ENCODE measurements around the gene MAP3K5.
"Not testable (repeated sequence)": the region's sequence is repeated elsewhere in the genome, so short reads cannot be mapped to it uniquely, and the experiment has no call there.

MAP3K5 gene

DNA sequence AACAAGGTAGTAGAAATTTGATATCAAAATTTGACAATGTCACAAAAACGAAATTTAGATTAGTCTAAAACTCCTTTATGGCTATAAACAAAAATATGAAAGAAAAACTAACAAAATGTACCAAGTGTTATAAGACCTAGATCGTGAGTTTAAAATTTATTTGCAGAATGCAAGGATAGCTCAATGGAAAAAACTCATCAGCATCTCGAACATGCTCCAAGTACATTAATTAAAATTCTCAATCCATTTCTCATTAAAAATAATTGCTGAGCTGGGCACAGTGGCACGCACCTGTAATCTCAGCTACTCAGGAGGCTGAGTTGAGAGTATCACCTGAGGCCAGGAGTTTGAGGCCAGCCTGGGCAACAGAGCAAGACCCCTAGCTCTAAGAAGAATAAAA is 70.8 kb downstream of the MAP3K5 start:
- DNase-seq (ENCODE audit: low spot score), result no peak

DNA sequence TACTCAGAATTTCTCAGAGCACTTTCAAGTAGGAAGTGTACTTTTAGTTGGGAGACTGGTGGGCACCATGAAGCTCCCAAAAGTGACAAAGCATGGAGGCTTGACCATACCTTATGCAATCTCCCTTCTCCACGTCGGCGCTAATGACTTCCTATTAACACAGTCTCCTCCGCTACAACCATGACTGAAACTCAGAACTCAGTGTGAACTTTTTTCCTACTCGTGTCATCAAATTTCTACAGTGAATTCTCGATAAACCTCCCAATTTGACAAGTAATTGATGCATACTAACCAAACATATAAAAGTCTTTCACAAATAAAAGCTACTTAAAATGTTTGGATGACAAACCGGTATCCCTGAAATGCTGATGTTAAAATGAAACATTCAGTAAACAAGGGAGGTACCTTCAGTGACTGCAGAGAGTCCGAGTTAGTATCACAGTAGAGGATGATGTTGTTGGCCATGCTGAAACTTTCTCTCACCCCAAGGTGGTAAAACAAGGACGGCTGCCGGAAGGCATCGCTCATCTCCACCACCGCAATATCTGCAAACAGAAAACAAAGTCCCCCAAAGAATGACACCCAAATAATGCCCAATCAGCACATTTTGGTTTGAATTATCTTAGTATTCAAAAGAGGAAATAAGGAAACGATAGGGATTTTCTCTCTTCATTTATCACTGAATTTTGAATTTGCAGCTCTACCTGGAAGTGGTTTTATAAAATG is 72.1 kb downstream of the MAP3K5 start:
- no peak for DNase-seq (ENCODE audit: low spot score)

DNA sequence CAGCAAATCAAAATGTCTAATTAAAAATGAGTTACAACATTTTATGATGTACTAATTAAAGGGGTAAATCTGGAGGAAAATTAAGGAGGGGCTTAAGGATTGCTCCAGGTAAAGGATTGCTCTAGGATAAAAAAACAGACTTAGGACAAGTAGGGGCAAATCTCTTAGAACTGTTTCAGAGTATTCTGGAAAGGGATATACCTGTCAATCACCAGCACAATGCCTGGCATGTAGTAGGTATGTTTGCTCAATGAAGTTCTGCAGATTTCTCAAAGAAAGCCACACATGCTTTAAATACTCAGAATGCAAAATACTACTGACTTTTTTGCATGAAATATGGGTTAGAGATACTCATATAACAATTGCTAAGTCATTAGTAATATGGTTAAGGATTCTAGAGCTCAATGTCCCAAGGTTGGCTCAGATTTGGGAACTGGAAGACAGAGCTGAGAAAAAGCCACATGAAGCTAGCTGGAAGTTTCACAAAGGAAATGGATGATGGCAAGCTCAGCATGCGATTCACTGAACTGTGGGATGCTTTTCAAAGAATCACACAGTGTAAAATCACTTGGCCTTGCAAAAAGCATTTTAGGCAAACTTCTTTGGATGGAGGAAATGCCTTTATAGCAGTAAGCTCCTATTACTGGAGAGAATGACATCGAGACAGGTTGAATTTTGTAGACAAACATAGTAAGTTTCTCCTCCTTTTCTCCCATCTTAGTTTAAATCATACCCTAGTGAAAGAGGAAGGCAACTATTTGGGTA is 72.8 kb downstream of the MAP3K5 start:
- no peak for DNase-seq (ENCODE audit: low spot score)

DNA sequence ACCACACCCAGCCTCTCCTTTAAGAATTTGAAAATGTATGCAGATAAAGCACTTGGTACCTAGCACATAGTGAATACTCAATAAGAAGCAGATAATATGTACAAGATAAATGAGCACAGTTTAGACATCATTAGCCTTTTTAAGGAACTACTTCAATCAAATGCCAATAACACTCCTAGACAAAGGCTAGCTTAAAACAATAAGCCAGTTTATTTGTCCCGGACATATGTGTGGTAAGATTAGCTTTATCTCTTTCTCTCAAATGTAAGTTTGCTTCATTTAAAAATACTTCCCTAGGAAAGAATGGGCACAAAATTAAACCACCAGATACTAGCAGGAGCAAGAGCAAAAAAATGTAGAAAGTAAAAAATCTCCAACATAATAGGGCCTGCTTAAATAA is 73.8 kb downstream of the MAP3K5 start:
- no peak for DNase-seq (ENCODE audit: low spot score)

DNA sequence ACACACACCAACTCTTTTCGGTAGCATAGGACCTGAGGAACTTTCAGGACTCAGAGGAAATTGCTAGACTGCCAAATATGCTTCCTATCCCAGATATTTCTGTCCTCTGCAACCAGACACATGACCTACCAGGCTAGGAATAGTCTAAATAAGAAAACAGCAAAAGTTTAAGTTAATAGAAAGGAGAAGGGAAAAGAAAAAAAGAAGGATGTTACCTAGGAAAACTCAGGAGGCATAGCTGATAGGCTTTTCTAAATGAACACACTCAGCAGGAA is 74.6 kb downstream of the MAP3K5 start:
- DNase-seq (ENCODE audit: low spot score), result no peak

DNA sequence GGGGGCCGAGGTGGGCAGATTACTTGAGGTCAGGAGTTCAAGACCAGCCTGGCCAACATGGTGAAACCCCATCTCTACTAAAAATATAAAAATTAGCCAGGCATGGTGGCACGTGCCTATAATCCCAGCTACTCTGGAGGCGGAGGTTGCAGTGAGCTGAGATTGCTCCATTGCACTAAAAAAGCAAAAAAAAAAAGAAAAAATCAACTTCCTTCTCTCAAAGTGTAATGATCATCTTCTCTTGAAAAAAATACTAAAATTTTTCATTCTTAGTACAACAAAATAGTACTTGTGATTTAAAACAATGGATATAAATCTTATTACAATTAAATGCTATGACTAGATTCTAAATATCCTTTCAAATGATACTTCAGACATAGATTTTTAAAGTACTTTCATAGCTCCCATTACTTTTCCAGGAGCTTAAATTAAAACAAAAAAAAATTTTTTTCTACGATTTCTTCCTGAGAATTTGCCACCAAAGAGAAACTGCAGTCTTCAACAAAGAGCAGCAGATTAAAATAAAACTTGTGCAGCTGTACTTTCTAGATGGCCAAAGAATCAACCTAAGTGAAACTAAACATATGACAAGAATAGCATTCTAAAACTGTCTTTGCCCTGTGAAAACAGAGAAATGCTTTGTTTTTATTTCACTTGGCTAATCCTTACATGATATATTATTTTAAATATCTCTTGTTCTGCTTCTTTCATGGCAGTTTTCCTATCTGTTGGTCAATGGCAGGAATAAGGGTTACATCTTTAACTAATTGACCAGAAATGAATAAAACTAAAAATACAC is 75.2 kb downstream of the MAP3K5 start:
- DNase-seq (ENCODE audit: low spot score), result no peak

DNA sequence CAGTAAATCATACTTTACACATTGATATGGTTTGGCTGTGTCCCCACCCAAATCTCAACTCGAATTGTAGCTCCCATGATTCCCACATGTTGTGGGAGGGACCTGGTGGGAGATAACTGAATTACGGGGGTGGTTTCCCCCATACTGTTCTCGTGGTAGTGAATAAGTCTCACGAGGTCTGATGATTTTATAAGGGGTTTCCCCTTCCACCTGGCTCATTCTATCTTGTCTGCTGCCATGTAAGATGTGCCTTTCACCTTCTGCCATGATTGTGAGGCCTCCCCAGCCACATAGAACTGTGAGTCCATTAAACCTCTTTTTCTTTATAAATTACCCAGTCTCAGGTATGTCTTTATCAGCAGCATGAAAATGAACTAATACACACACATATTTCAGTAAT is 79.6 kb downstream of the MAP3K5 start:
- DNase-seq (ENCODE audit: low spot score), result not testable (repeated sequence)

DNA sequence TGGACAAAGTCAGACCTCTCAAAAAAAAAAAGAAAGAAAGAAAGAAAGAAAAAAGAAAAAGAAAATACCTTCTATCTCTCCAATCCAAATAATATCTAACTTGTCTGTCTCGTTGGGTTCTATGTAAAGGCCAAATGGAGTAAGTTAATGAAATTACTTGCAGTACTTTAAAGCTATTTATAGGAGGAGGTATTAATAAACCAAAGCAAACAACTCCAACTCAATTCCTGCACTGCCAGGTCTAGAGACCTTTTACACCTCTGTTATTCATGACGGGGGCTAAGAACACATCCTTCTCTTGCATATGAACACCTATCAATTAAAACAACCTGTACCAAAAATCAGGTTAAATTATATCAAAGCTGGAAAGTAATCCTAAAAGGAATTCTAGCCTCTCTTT is 80.6 kb downstream of the MAP3K5 start:
- DNase-seq (ENCODE audit: low spot score), result no peak

DNA sequence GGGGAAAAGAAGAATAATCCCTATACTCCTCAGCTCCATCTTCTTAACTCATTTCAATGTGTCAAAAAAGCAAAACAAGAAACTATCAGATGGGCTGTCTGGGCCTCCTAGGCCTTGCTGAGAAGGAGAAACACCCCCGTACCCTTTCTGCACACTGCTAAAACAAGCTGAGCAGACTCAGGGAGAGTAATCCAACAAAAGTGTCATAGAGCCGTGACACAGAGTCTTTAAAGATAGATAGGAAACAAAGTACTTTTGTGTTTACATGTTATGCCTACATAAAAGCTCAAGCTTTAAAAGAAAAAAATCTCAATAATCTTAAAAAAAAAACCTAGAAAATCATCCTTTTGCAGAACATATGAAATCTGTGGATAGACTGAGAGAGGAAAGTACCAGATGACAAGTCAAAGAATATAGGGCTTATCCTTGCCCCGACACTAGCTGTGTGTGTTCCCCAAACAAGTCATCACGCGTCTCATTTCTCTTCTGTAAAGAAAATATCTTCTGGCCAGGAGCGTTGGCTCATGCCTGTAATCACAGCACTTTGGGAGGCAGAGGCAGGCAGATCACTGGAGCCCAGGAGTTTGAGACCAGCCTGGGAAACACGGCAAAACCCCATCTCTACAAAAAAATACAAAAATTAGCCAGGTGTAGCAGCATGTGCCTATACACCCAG is 81.3 kb downstream of the MAP3K5 start:
- no peak for DNase-seq (ENCODE audit: low spot score)

DNA sequence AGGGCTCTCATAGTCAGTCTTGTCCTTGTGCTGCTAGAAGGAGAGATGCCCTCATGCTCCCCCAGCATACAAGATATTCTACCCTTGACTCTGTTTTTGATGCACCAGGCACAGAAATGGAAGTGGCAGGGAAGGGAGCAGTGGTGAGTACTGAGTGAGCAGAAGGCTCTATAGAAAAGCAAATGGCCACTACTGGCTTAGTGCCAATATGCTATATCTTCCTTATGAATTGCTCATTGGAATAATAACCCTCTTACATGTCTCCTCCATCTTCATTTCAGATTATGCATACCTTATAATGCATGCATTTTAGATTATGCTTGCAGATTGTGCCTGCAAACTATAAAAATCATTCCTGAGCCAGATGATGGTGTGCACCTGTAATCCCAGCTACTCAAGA is 82.8 kb downstream of the MAP3K5 start:
- no peak for DNase-seq (ENCODE audit: low spot score)

DNA sequence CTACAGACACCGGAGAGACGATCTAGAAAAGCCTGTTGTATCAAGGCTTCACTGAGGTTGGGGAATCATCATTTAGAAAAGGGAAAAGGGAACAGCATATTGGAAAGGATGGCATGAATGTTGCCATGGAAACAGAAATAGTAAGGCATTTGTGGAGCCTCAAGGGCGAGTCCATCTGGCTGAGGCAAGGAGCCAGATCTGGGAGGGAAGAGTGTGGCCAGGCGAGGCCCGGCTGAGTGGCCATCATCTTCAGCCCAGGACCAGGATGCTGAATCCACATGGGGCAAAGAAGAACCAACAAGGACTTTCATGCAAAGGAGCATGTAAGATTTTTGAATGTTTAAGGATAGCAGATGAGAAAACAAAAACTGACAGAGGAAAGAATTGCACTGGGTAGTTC is 85.8 kb downstream of the MAP3K5 start:
- no peak for DNase-seq (ENCODE audit: low spot score)

DNA sequence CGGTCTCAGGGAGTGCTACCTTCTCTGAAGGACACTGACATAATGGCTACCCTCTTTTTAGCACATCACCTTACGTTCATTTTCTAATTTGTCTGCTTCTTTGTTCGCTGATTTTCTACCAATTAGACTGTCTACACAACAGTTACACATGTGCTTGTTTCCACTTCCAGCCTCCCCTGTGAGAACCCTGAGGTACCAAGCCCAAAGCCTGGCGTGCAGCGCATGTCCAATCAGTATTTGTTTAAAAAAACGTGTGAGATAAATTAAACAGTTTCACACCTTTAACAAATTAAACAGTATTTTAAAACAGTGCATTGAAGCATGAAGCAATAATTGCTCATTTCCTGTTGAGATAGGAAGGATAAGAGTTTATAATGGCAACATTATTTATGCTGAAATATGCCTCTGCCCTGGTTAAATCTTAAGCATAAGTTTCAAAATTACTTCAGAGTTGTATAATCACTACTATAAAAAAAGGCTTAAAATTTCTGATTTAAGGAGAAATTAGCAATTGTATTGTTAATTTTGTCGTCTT is 88.9 kb downstream of the MAP3K5 start:
- DNase-seq (ENCODE audit: low spot score), result no peak

DNA sequence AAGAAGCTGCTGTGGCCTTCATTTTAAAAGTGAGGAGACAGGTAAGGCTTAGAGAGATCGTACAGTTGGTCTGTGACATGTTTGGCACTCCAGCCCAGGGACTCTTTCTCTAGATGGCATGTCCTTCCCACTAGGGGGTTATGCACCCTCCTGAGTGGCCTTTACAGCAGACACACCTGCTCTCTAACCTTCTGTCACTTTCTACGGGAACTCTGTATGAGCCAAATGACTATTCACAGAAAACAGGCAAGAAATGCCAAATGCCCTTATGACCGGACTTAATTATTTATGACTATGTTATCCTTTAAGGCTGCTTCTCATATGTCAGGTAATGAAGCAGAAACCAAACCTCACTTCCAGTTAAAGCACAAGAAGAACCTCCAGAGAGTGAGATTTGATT is 91.2 kb downstream of the MAP3K5 start:
- DNase-seq (ENCODE audit: low spot score), result no peak

DNA sequence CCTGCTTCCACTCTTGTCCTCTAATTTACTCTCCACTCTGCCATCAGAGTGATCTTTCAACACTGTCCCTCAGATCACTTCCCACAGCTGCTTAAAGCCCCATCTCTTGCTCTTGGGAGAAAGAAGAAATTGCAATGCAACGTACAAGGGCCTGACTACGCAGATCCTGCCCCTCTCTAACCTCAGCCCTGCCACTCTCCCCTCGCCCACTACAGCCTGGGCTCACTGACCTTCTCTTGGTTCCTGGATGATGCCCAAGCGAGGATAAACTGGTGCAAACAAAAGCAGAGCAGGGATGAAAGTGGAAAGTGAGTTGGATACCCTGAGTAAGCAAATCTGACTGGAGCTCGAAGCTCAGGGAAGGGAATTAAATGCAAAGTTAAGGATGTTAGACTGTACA is 92.9 kb downstream of the MAP3K5 start:
- no peak for DNase-seq (ENCODE audit: low spot score)

DNA sequence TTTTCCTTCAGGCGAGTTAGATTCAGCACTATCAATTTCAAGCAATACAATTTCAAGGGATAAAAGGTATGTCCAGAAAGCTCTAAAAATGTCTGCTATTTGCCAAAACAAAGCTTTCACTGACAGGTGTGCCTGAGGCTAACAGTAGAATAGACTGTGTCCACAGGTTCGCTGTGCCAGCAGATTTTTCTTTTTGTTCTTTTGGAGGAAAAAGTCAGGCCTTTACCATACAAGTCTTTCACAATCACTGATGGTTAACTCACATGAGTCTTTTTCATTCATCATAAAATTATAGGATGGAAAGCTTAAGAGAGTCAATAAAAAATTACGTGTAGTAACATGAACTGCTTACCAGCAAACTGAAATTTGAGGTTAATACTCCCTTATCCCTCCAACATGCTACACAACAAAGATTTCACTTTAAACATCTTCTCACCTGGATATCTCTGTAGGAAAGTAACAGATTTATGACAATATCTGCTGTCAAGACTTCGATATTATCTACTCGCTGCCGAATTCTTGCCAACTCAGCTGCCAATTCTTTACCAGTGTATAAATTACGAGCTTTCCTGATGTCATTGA is 95.4 kb downstream of the MAP3K5 start:
- no peak for DNase-seq (ENCODE audit: low spot score)

DNA sequence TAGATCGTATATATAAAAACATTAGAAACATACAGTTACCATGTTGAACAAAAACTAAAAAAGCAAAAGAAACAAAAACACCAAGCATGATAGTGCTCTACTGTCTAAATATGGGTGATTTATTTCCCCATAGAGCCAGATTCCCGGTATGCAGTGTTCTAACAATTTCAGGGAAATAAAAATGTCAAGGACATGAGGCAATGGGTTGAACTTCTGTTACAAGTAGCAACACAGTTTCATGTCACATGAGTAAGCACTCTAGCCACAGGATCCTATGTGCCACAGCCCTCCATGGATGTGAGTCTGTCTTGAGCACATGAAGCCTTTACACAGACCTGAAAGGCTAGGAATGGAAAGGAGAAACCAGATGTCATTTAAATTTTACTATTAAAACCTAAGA is 96.0 kb downstream of the MAP3K5 start:
- DNase-seq (ENCODE audit: low spot score), result no peak

DNA sequence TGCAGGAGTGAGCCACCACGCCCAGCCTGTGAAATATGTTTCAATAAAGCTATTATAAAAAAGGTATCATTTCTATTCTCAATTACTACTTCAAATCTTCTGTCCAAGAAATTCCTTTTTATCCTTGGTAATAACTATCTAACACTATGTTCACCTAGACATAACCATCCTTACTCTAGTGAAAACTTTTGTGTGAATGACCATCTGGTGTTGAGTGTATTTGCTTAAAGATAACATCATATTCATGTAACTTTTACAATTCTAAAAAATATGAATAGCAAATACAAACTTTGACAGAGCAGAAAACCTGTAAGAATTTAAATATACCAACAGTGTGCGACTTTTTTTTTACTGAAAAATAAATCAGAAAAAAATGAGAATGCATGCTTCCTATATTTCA is 96.9 kb downstream of the MAP3K5 start:
- DNase-seq (ENCODE audit: low spot score), result no peak

DNA sequence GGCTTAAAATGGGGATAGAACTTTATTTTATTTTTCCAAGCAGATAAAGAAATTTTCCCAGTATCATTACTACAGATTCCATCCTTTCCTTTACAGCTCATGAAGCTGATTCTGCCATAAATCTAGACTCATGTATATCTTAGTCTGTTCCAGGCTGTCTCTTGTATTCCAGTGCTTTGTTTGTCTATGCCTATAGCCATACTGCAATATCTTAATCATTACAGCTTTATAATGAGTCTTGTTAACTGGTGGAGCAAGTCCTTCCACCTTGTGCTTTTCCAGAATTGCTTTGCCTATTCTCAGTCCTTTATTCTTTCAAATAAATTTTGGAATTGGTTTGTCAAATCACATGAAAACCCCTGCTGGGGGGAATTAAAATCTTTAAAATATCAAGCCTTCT is 99.2 kb downstream of the MAP3K5 start:
- no peak for DNase-seq (ENCODE audit: low spot score)

DNA sequence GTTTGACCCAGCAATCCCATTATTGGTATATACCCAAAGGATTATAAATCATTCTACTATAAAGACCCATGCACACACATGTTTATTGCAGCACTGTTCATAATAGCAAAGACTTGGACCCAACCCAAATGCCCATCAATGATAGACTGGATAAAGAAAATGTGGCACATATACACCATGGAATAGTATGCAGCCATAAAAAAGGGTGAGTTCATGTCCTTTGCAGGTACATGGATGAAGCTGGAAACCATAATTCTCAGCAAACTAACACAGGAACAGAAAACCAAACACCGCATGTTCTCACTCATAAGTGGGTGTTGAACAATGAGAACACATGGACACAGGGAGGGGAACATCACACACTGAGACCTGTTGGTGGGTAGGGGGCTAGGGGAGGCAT is 104.4 kb downstream of the MAP3K5 start:
- not testable (repeated sequence) for DNase-seq (ENCODE audit: low spot score)

DNA sequence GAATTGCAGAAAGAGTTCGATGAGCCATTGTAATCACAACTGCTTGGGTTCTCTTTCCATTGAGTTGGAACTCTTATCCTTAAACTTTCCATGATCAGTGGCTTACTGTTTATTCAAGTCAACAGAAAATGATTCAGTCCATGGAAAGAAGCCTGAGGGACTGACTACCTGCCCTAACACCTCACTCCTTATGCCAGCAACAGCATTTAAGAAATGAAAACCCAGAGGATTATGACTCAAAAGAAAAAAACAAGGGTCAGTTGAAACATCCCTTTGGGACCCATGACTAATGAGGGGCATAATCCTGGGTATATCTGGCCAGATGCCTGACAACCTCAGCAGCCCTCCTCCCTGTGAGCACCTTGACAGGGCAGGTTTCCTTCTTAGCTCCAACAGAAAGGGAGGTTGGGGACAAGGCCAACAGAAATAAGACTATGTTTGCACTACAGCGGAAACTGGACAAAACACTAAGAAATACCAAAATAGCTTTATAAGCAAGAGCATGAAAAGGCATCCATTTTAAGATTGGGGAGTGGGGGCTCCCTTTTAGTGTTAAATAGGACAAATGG is 106.7 kb downstream of the MAP3K5 start:
- no peak for DNase-seq (ENCODE audit: low spot score)

DNA sequence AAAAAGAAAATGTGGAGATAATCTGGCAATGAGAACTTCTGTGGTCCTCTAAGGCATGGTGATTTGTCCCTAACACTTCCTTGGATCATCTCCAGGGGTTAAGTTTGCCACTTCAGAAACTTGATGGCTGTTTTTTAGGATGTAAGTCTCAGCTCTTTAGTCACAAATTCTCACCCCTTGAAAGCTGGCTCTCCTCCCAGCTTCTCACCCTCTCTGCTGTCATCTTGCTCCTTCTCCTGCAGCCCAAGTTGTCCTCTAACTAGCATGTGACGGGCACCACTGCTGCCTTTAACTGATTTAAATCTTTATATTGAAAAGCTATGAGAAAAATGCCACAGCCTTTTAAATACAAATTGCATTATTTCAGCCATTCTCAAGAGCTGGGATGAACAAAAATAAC is 107.8 kb downstream of the MAP3K5 start:
- DNase-seq (ENCODE audit: low spot score), result no peak
